Left lung (tissue), 10 donors: Measurements from ENCODE around the gene INTS11. TPM values are rescaled to one million over a fixed set of nuclear protein-coding genes. Genes with fewer than 3 reads are reported as not detected.

ENCODE experiments used
- ATAC-seq: fragments of 200-7000 bp; cut with Tn5 transposase; one replicate; pipeline ENCODE4 v1.9.1; 2020; ENCODE audit warnings: moderate library complexity
- DNase-seq, 4 donors: peaks; one replicate each; pipeline ENCODE4 v3.0.0-alpha.2; 2013 to 2020
- H3K27ac ChIP-seq, 2 donors: fragments of 200-600 bp; sonication (generic) in 1 of 2; one replicate each; pipeline versions ENCODE4 v1.5.0 to v1.8.0; 2020 to 2021
- H3K27me3 ChIP-seq, 2 donors: fragments of 200-600 bp; sonication (generic) in 1 of 2; one replicate each; pipeline versions ENCODE4 v1.5.0 to v1.8.0; 2020 to 2021
- H3K36me3 ChIP-seq, 2 donors: fragments of 200-600 bp; sonication (generic) in 1 of 2; one replicate each; pipeline versions ENCODE4 v1.5.0 to v1.8.0; 2020 to 2021
- H3K4me1 ChIP-seq, 2 donors: fragments of 200-600 bp; one replicate each; pipeline ENCODE4 v1.8.0; 2021
- H3K4me3 ChIP-seq, 2 donors: fragments of 200-600 bp; sonication (generic) in 1 of 2; one replicate each; pipeline versions ENCODE4 v1.5.0 to v1.8.0; 2020 to 2021; ENCODE audit warnings: mild to moderate bottlenecking in 1 of 2
- H3K9me3 ChIP-seq, 2 donors: fragments of 200-600 bp; sonication (generic) in 1 of 2; one replicate each; pipeline versions ENCODE4 v1.5.0 to v1.8.0; 2020 to 2021
- CTCF ChIP-seq, 2 donors: fragments of 200-600 bp; sonication (generic) in 1 of 2; IDR thresholded peaks; one replicate each; pipeline versions ENCODE4 v1.5.0 to v1.8.0; 2021; ENCODE audit warnings: antibody characterized with exemption in 2 of 2
- intact Hi-C, 2 donors: fragments of 100-400 bp; cut with DNase I; formaldehyde crosslinking; loops; one replicate each; pipeline versions ENCODE4 v1.11.2 to v1.14.2; 2022
- polyA plus RNA-seq, 6 donors: library from polyadenylated mRNA; unstranded; fragments of 120-200 nt; gene quantifications; one replicate each; pipeline ENCODE4 v1.2.1, GENCODE V29; 2013; ENCODE audit not compliant: insufficient read length in 6 of 6
- total RNA-seq, 2 donors: library from RNA; stranded (reverse); fragmentation: NEBNext Ultra II Directional; extraction: Animal tissue kit (Norgen Biotek cat#: 25700); gene quantifications; one replicate each; pipeline ENCODE4 v1.2.1, GENCODE V29; 2021
- donor health status: DM: no; HTN: yes; CAD: no.
- donor health status: DM: no; HTN: no; CAD: no.

INTS11 gene
- total and polyA plus RNA-seq, 8 donors: 67.0 to 166 (median 117) TPM

GRCh38 chr1:1274931-1275431 is 49.5 kb downstream of the INTS11 start:
- Histone ChIP-seq H3K4me1 (peaks cover 22 to 38% of the 10 kb centered on the region in 2 donors), H3K4me3 (peak overlapping the region in 1 of 2 donors; percentile 94), H3K36me3 (no peaks in the 10 kb centered on the region), H3K9me3 (no peaks in the 10 kb centered on the region), H3K27me3 (no peaks in the 10 kb centered on the region), H3K27ac (no peak overlapping the region)
- no peak for DNase-seq
- ATAC-seq: no peak
- no peak for TF ChIP-seq CTCF (IDR thresholded peaks at IDR 0.05)
- intact Hi-C loops: no loop called here

GRCh38 chr1:1274299-1274930 is 50.0 kb downstream of the INTS11 start:
- peak overlapping the region; percentile 83 to 94 for H3K4me3 ChIP-seq
- TF ChIP-seq CTCF (IDR thresholded peaks at IDR 0.05): no peak
- intact Hi-C loops: no loop called here
- H3K27me3 ChIP-seq: no peaks in the 10 kb centered on the region
- H3K9me3 ChIP-seq: no peaks in the 10 kb centered on the region
- H3K4me1 ChIP-seq: peaks cover 22 to 41% of the 10 kb centered on the region in 2 donors
- no peaks in the 10 kb centered on the region for H3K36me3 ChIP-seq
- H3K27ac ChIP-seq: peak overlapping the region; percentile 39 to 80
- ATAC-seq: no peak
- DNase-seq: no peak

GRCh38 chr1:1273512-1274298 is 50.8 kb downstream of the INTS11 start, which contains the start of gene UBE2J2:
UBE2J2 (minus strand) TSS chr1:1273854; CDS start chr1:1267992, 5,862 bp downstream.
- Histone ChIP-seq H3K4me3 (peak within 1 kb of the TSS; percentile 83 to 94), H3K9me3 (no peaks in the 10 kb centered on the region), H3K36me3 (peaks cover 0 to 3% of the 10 kb centered on the region in 2 donors), H3K27me3 (no peaks in the 10 kb centered on the region), H3K4me1 (peaks cover 22 to 41% of the 10 kb centered on the region in 2 donors), H3K27ac (peak within 1 kb of the TSS; percentile 56 to 80)
- peak; percentile 86 to 99 (median 95) for DNase-seq
- TF ChIP-seq CTCF (IDR thresholded peaks at IDR 0.05): no peak
- intact Hi-C loops: no loop called here
- ATAC-seq: peak; percentile 98

GRCh38 chr1:1273209-1273511 is 51.3 kb downstream of the INTS11 start:
- peak overlapping the region; percentile 56 to 80 for H3K27ac ChIP-seq
- TF ChIP-seq CTCF (IDR thresholded peaks at IDR 0.05): no peak
- DNase-seq: no peak
- H3K4me1 ChIP-seq: peaks cover 22 to 41% of the 10 kb centered on the region in 2 donors
- peaks cover 0 to 8% of the 10 kb centered on the region in 2 donors for H3K36me3 ChIP-seq
- peak overlapping the region; percentile 83 to 94 for H3K4me3 ChIP-seq
- intact Hi-C loops: no loop called here
- no peaks in the 10 kb centered on the region for H3K9me3 ChIP-seq
- H3K27me3 ChIP-seq: no peaks in the 10 kb centered on the region
- no peak for ATAC-seq
